GM13977 (cell line): ENCODE measurements around the gene NMD3.
"Not testable (repeated sequence)": the region's sequence is repeated elsewhere in the genome, so short reads cannot be mapped to it uniquely, and the experiment has no call there.

ENCODE experiments used
- DNase-seq: peaks from one replicate; pipeline ENCODE4 v3.0.0; 2012; ENCODE audit warnings: low spot score
- in situ Hi-C: fragments of 300-500 bp; cut with MboI; formaldehyde crosslinking; loops from one replicate; pipeline ENCODE4 v1.12.0; 2022; ENCODE audit warnings: low sequenced_read_pairs, low pct_unique_long_range_greater_than_20kb, mixed read lengths, inconsistent platforms; ENCODE audit not compliant: unreplicated experiment
- TF ChIP-seq, protein P1 (sequence below): IDR thresholded peaks from 2 replicates; pipeline ENCODE4 v1.5.1; 2012; ENCODE audit warnings: mild to moderate bottlenecking, control low read depth; ENCODE audit not compliant: insufficient read depth; ENCODE audit errors: extremely low read depth, missing control alignments

The NMD3 gene

DNA sequence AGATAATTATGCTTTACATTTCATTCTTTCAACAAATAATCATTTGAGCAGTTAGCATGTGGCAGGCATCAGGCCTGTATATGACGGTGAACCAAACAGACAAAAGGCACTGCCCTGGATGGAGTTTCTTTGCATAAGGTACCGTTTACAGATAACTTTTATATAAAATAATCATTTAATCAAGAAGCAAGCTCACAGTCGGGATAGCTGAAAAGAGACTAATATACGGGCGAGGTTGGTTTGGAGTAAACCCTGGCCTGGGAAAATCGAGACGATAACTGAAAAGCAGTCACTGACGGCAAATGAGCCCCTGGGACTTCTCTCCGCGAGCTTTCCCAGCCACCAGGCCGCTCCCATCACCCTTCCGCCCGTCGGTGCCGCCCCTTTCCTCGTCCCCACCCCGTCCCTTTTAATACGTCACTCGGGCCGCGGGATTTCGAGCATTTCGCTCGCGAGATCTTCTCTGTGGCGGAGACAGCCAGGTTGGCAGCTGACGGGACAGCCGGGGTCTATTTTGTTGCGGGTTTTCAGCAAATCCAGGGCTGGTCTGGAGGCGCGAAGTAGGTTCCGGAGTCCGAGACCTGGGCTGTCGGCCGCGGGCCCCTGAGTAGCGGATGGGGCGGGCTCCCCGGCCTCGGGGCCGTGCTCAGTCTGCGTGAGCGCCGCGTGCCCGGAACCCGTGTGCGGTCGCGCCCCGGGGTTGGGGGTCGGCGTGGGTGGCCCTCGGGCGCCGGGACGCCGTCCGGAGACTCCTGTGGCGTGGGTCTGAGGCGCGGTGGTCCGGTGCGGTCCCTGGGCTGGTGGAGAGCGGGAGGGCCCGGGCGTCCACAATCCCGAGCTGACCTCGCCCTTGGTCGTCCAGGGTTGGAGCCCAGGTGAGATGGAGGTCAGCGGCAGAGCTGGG is at the start of gene NMD3:
NMD3 (plus strand) TSS at position 462 of the 904 bp plus-strand sequence. CDS start 703 bp downstream, outside the sequence.
- peak; percentile 94 for DNase-seq
- in situ Hi-C loops: no loop called here
- TF ChIP-seq, protein P1, sequence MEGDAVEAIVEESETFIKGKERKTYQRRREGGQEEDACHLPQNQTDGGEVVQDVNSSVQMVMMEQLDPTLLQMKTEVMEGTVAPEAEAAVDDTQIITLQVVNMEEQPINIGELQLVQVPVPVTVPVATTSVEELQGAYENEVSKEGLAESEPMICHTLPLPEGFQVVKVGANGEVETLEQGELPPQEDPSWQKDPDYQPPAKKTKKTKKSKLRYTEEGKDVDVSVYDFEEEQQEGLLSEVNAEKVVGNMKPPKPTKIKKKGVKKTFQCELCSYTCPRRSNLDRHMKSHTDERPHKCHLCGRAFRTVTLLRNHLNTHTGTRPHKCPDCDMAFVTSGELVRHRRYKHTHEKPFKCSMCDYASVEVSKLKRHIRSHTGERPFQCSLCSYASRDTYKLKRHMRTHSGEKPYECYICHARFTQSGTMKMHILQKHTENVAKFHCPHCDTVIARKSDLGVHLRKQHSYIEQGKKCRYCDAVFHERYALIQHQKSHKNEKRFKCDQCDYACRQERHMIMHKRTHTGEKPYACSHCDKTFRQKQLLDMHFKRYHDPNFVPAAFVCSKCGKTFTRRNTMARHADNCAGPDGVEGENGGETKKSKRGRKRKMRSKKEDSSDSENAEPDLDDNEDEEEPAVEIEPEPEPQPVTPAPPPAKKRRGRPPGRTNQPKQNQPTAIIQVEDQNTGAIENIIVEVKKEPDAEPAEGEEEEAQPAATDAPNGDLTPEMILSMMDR: peak; percentile 1

DNA sequence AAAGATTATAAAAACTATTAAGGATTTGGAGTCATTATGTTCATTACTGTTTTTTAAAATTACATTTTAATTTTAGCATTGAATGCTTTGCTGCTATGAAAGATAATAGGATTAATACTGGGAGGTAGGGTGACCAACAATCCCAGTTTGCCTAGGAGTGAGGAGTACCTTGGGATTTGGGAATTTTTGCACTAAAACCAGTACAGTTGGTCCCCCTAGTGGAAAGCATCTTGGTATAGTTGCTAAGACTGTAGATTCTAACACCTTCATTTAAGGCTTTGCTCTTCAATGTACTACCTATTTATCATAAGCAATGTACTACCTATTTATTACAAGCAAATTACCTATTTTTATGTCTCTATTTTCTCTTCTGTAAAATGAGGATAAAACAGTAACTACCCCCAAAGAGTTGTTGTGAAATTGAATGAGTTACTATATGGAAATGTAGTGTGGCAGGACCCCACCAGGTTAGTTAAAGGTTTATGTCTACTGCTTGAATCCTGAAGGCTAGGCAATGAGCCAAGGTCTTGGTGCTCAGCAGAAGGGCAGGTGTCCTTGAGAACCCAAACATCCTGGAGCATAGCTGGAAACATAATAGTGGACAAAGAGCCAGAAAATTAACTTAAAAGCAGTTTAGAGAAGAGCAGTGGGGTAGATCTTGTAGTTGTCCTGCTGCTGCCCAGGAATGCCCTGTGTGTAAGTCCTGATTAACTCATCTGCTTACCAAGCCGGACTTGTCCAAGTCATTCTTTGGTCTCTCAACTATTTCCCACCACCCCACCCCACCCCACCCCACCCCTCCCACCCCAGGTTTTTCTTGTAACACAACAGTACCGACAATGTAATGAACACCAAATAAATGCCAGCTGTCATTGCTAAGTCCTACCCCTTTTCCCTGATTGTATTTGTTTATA is 49.2 kb upstream of the NMD3 start:
- no peak for DNase-seq
- in situ Hi-C loops: no loop called here
- TF ChIP-seq, protein P1: no peak

DNA sequence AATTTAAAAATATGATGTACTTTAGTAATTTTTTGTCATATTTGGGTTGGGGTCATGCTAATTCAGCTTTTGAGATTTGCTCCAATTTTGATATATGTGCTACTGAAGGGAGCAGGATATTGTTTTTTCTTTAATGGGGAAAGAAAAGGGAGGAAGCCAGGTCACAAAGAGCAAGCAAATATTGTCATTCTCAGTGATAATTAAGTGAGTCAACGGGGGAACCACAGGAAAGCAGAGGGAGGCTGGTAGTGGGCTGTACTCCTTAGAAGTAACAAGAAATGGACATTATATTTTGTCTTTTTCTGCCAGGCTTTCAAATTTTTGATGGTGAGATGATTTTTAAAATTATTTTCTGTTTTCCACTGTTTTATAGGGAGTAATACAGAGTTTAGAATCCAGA is 45.6 kb upstream of the NMD3 start:
- in situ Hi-C loops: no loop called here
- no peak for DNase-seq
- TF ChIP-seq, protein P1: no peak

DNA sequence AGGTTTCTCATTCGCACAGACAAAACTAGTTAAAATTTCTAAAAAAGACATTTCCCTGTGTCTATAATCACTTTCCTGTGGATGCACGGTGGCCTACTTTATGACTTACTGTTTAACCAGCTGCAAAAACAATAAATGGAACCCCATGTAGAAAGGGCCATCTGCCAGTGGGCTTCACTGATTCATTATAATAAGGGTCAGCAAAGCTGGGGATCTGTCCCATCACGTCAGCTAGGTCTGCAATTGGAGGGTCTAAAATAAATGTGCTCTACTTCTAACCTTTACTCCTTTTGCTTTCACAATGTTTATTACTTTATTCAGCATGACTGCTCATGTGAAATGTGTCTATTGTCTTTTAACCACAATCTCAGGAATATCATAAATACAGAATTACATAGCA is 43.1 kb upstream of the NMD3 start:
- TF ChIP-seq, protein P1: no peak
- in situ Hi-C loops: no loop called here
- no peak for DNase-seq

DNA sequence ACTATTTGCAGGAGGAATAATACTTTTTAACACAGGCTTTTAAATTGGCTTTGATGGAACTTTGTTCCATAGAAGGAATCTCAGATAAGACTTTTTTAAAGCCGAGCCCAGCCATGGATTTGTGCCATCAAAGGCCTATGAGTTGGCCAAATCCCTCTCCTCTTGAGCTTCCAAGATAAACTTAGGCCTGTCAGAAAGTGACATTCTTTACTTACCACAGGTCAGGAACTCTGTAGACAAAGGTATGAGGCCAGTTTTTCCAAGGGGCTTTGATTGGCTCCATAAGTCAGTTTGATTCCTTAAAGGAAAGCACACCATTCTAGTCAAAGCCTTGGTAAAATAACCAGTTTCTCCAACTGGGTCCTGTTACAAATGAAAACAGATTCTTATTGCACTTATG is 39.7 kb upstream of the NMD3 start:
- in situ Hi-C loops, DNase-seq: not testable (repeated sequence)

DNA sequence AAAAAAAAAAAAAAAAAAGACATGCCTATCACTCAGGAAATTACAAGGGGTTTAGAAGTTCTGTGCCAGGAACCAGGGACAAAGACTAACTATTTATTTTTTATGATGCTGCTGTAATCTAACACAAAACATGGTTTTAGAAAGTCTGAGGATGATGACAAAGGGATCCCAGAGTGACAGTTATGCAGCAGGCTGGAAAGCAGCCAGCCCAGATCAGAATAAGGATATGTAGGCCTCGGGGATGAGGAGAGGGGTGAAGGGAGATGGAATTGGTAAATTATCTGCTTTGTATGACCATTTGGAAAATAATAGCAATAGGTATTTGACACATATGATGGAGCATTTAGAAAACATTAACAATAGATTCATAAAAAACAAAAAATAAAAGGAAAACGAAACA is 34.1 kb upstream of the NMD3 start:
- no peak for DNase-seq
- in situ Hi-C loops: no loop called here
- TF ChIP-seq, protein P1: no peak
